HEK293 (cell line): ENCODE measurements around the gene DHRS11.
A peak's percentile ranks its signal among the peaks of the same experiment; 100 is the strongest.

Experiments
- CTCF ChIA-PET: fragments of 350-600 bp; formaldehyde crosslinking; extraction: SDS; loops from one replicate; lab custom pipeline; 2021; ENCODE audit warnings: antibody characterized with exemption; lab: Yijun Ruan, JAX
- POLR2A ChIA-PET: fragments of 300-600 bp; formaldehyde crosslinking; extraction: SDS; loops from one replicate; lab custom pipeline; 2020; ENCODE audit warnings: antibody characterized with exemption, inconsistent platforms; lab: Yijun Ruan, JAX
- H3K27ac ChIP-seq: fragments of 200-500 bp; sonication (Bioruptor generic); 2 replicates; pipeline ENCODE4 v1.5.1; 2014; ENCODE audit warnings: low read depth, low read length, control low read depth, inconsistent platforms; ENCODE audit errors: extremely low read depth
- H3K36me3 ChIP-seq, 2 experiments: fragments of 200-500 bp in 1 of 2; sonication (Bioruptor generic) in 1 of 2; 1 replicate in 1 of 2; 2 replicates in 1 of 2; pipeline ENCODE4 v1.5.1; 2014 to 2017; ENCODE audit warnings: inconsistent platforms in 2 of 2, low read length in 2 of 2; ENCODE audit not compliant: control insufficient read depth in 2 of 2, insufficient read depth in 1 of 2
- H3K4me1 ChIP-seq: fragments of 200-500 bp; sonication (Bioruptor generic); 2 replicates; pipeline ENCODE4 v1.5.1; 2014; ENCODE audit warnings: mild to moderate bottlenecking, low read length, inconsistent platforms; ENCODE audit not compliant: control insufficient read depth, insufficient read depth
- H3K4me3 ChIP-seq: 2 replicates; pipeline ENCODE4 v1.5.1; 2011; ENCODE audit warnings: low read depth, mild to moderate bottlenecking, control low read depth, low read length, moderate library complexity
- H3K9me3 ChIP-seq: fragments of 200-500 bp; sonication (Bioruptor generic); 2 replicates; pipeline ENCODE4 v1.5.1; 2014; ENCODE audit warnings: low read depth, low read length, inconsistent platforms; ENCODE audit not compliant: control insufficient read depth, insufficient read depth
- GLI2 ChIP-seq: fragments of 450-650 bp; formaldehyde crosslinking; IDR thresholded peaks from 2 replicates; pipeline ENCODE4; 2017; ENCODE audit warnings: missing biosample characterization, missing genetic modification characterization, low read depth, borderline replicate concordance
- KLF8 ChIP-seq: fragments of 450-650 bp; formaldehyde crosslinking; IDR thresholded peaks from 2 replicates; pipeline ENCODE4 v1.5.1; 2016; ENCODE audit warnings: missing biosample characterization, missing genetic modification characterization
- SP2 ChIP-seq: fragments of 450-650 bp; formaldehyde crosslinking; IDR thresholded peaks from 2 replicates; pipeline ENCODE4 v1.5.1; 2016; ENCODE audit warnings: missing biosample characterization, missing genetic modification characterization
- ZFHX2 ChIP-seq: fragments of 450-650 bp; formaldehyde crosslinking; conservative IDR thresholded peaks from 2 replicates; pipeline ENCODE4 v1.5.1; 2016; ENCODE audit warnings: missing biosample characterization, missing genetic modification characterization
- ZNF155 ChIP-seq: fragments of 450-650 bp; formaldehyde crosslinking; IDR thresholded peaks from 2 replicates; pipeline ENCODE4 v1.5.1; 2016; ENCODE audit warnings: missing biosample characterization, missing genetic modification characterization
- ZNF391 ChIP-seq: fragments of 450-650 bp; formaldehyde crosslinking; IDR thresholded peaks from 2 replicates; pipeline ENCODE4 v1.5.1; 2016; ENCODE audit warnings: low read depth, missing biosample characterization, missing genetic modification characterization, borderline replicate concordance
- ZNF423 ChIP-seq: fragments of 450-650 bp; formaldehyde crosslinking; IDR thresholded peaks from 2 replicates; pipeline ENCODE4 v1.5.1; 2016; ENCODE audit warnings: missing biosample characterization, missing genetic modification characterization
- ZNF501 ChIP-seq: fragments of 450-650 bp; formaldehyde crosslinking; IDR thresholded peaks from 2 replicates; pipeline ENCODE4 v1.5.1; 2016; ENCODE audit warnings: missing biosample characterization, missing genetic modification characterization
- ZNF792 ChIP-seq: fragments of 450-650 bp; formaldehyde crosslinking; IDR thresholded peaks from 2 replicates; pipeline ENCODE4 v1.5.1; 2016; ENCODE audit warnings: missing biosample characterization, missing genetic modification characterization
- ZXDB ChIP-seq: fragments of 450-650 bp; formaldehyde crosslinking; IDR thresholded peaks from 2 replicates; pipeline ENCODE4 v1.5.1; 2016; ENCODE audit warnings: missing biosample characterization, missing genetic modification characterization
- TF ChIP-seq, protein P1 (sequence below): fragments of 450-650 bp; formaldehyde crosslinking; IDR thresholded peaks from 2 replicates; pipeline ENCODE4 v1.5.1; 2017; ENCODE audit warnings: missing biosample characterization, missing genetic modification characterization
- TF ChIP-seq, protein P2 (sequence below): fragments of 450-650 bp; formaldehyde crosslinking; IDR thresholded peaks from 2 replicates; pipeline ENCODE4 v1.5.1; 2016; ENCODE audit warnings: missing biosample characterization, missing genetic modification characterization
- TF ChIP-seq, protein P3 (sequence below): fragments of 450-650 bp; formaldehyde crosslinking; IDR thresholded peaks from 2 replicates; pipeline ENCODE4 v1.5.1; 2016; ENCODE audit warnings: missing biosample characterization, missing genetic modification characterization
- TF ChIP-seq, protein P4 (sequence below): fragments of 450-650 bp; formaldehyde crosslinking; IDR thresholded peaks from 2 replicates; pipeline ENCODE4 v1.5.1; 2016; ENCODE audit warnings: missing biosample characterization, missing genetic modification characterization
- TF ChIP-seq, protein P5 (sequence below): fragments of 450-650 bp; formaldehyde crosslinking; IDR thresholded peaks from 2 replicates; pipeline ENCODE4 v1.5.1; 2016; ENCODE audit warnings: missing biosample characterization, missing genetic modification characterization

The DHRS11 gene

DNA sequence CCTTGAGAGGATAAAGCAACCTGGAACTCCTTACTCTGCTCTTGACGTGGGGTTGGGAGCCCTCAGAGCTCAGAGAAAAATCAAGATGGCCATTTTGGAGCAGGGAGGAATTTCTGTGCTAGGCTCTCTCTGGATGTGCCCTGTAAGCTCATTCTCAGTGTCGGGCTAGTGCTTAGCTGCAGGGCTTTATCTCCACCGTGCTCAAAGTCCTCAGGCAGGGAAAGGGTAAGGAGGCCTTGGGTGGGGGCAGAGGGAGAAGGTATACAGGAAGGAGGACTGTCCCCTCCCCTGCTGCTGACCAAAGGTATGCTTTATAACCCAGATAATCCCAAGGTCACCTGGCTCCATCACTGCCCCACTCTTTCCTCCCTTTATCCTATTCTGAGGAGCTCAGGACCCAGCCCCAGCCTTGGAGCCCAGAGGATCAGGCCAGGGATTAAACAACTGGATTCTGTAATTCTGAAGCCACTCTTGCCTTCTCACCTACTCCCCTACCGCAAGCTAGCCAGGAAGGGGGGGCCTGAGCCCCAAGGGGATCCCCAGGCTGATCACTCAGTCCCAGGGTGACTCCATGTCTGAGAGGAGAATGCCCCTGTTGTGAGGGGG, 1.1 kb downstream of the DHRS11 start (continued):
- TF ChIP-seq, protein P1, sequence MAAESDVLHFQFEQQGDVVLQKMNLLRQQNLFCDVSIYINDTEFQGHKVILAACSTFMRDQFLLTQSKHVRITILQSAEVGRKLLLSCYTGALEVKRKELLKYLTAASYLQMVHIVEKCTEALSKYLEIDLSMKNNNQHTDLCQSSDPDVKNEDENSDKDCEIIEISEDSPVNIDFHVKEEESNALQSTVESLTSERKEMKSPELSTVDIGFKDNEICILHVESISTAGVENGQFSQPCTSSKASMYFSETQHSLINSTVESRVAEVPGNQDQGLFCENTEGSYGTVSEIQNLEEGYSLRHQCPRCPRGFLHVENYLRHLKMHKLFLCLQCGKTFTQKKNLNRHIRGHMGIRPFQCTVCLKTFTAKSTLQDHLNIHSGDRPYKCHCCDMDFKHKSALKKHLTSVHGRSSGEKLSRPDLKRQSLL (tag by site-specific recombination): no peak
- TF ChIP-seq ZNF423 (tag by site-specific recombination): no peak
- no peak for TF ChIP-seq ZNF391
- no peak for TF ChIP-seq ZNF501 (tag by site-specific recombination)
- no peak for TF ChIP-seq GLI2 (tag by site-specific recombination)

DNA sequence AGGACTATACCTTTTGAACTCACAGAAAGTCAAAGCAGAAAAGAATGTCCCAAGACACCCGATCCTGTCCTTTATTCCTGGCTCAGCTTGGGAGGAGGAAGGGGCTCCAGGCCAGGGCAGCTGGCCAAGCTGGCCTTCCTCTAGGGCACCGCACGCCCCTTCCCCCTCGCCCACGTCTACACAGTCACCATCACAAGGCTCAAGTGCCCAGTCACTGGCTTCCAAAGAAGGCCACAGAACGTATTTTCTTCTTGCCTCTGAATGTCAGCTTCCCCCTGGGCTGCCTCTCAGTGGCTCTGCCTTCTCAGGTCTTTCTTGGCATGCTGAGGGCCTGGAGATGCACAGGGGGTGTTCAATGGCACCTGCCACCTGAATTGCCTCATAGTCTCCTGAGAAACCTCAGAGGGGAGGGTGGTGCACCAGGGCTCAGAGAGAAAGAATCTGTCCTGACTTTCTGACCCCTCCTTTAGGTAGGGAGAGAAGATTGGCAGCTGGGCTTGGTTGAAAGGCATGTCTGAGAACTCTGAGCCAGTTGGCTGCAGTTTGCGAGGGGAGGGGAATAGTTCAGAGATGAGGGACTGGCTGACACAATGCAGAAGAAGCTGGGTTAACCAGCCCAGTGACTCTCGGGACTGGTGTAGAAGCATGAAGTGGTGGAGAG, 2.1 kb downstream of the DHRS11 start:
- peaks cover 1 to 70% of the 10 kb centered on the region in 2 experiments for H3K36me3 ChIP-seq
- no peak overlapping the region for H3K27ac ChIP-seq
- peaks cover 10% of the 10 kb centered on the region; the same call in 1 of the 2 replicates for H3K4me1 ChIP-seq
- no peaks in the 10 kb centered on the region for H3K9me3 ChIP-seq
- no peak overlapping the region for H3K4me3 ChIP-seq
- ChIA-PET POLR2A (interaction anchor here (0.6 to 3.4 kb wide), 5 partner anchors 8 to 60 kb away, joined by 3 to 70 read pairs (median 8); partner anchors contain the start of genes GGNBP2, MRM1 and MYO19), CTCF (interaction anchor here (1.1 to 3.0 kb wide), 2 partner anchors 8 to 13 kb away, joined by 6 to 32 read pairs; partner anchors contain the start of gene MRM1)
- TF ChIP-seq ZFHX2 (tag by site-specific recombination) (0 out of 2 replicates have a peak, but pooled peaks have one; percentile 22), SP2 (tag by site-specific recombination) (0 out of 2 replicates have a peak, but pooled peaks have one; percentile 18)
- TF ChIP-seq, protein P2, sequence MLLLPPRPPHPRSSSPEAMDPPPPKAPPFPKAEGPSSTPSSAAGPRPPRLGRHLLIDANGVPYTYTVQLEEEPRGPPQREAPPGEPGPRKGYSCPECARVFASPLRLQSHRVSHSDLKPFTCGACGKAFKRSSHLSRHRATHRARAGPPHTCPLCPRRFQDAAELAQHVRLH (tag by site-specific recombination): no peak
- TF ChIP-seq, protein P3, sequence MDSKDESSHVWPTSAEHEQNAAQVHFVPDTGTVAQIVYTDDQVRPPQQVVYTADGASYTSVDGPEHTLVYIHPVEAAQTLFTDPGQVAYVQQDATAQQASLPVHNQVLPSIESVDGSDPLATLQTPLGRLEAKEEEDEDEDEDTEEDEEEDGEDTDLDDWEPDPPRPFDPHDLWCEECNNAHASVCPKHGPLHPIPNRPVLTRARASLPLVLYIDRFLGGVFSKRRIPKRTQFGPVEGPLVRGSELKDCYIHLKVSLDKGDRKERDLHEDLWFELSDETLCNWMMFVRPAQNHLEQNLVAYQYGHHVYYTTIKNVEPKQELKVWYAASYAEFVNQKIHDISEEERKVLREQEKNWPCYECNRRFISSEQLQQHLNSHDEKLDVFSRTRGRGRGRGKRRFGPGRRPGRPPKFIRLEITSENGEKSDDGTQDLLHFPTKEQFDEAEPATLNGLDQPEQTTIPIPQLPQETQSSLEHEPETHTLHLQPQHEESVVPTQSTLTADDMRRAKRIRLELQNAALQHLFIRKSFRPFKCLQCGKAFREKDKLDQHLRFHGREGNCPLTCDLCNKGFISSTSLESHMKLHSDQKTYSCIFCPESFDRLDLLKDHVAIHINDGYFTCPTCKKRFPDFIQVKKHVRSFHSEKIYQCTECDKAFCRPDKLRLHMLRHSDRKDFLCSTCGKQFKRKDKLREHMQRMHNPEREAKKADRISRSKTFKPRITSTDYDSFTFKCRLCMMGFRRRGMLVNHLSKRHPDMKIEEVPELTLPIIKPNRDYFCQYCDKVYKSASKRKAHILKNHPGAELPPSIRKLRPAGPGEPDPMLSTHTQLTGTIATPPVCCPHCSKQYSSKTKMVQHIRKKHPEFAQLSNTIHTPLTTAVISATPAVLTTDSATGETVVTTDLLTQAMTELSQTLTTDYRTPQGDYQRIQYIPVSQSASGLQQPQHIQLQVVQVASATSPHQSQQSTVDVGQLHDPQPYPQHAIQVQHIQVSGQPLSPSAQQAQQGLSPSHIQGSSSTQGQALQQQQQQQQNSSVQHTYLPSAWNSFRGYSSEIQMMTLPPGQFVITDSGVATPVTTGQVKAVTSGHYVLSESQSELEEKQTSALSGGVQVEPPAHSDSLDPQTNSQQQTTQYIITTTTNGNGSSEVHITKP (tag by site-specific recombination): 0 out of 2 replicates have a peak, but pooled peaks have one; percentile 10

DNA sequence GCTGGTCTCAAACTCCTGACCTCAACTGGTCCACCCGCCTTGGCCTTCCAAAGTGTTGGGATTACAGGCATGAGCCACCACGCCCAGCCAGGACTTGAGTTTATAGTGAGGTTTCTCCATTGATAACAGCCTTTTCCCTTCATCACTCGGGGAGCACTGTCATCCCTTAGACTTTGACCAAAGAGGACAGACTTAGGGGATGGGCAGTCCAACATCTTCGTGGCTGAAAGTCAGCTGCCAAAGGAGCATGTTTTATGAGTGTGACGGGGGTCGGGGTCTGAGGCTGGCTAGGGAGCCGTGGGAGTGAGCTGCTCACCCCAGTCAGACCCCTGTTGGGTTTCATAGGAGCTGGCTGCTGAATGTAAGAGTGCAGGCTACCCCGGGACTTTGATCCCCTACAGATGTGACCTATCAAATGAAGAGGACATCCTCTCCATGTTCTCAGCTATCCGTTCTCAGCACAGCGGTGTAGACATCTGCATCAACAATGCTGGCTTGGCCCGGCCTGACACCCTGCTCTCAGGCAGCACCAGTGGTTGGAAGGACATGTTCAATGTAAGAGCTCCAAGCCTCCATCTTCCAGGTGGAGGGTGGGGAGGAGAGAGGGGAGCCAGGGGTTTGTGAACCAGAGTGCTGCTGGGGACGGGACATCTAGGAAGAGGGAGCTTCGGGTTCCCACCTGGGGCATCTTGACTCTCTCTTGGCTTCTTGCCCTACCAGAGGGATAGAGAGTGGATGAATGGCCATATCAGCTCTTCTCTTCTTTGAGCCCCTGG, 3.1 kb downstream of the DHRS11 start:
- Histone ChIP-seq H3K4me1 (peaks cover 10% of the 10 kb centered on the region; the same call in 1 of the 2 replicates), H3K36me3 (peaks cover 0 to 71% of the 10 kb centered on the region in 2 experiments; a peak in 2 of 3 replicates), H3K27ac (no peak overlapping the region), H3K4me3 (no peak overlapping the region), H3K9me3 (no peaks in the 10 kb centered on the region)
- CTCF ChIA-PET: interaction anchor here (0.7 to 1.1 kb wide), 4 partner anchors 8 to 727 kb away, joined by 3 to 7 read pairs (median 4); no protein-coding TSS in a partner anchor
- POLR2A ChIA-PET: interaction anchor here (0.7 to 1.4 kb wide), 3 partner anchors 8 to 49 kb away, joined by 3 to 6 read pairs (median 3); no protein-coding TSS in a partner anchor
- TF ChIP-seq ZXDB (tag by site-specific recombination) (no peak), ZNF155 (tag by site-specific recombination) (no peak), KLF8 (tag by site-specific recombination) (no peak), ZNF792 (tag by site-specific recombination) (no peak)
- TF ChIP-seq, protein P4, sequence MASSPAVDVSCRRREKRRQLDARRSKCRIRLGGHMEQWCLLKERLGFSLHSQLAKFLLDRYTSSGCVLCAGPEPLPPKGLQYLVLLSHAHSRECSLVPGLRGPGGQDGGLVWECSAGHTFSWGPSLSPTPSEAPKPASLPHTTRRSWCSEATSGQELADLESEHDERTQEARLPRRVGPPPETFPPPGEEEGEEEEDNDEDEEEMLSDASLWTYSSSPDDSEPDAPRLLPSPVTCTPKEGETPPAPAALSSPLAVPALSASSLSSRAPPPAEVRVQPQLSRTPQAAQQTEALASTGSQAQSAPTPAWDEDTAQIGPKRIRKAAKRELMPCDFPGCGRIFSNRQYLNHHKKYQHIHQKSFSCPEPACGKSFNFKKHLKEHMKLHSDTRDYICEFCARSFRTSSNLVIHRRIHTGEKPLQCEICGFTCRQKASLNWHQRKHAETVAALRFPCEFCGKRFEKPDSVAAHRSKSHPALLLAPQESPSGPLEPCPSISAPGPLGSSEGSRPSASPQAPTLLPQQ (tag by site-specific recombination): no peak
- TF ChIP-seq, protein P5, sequence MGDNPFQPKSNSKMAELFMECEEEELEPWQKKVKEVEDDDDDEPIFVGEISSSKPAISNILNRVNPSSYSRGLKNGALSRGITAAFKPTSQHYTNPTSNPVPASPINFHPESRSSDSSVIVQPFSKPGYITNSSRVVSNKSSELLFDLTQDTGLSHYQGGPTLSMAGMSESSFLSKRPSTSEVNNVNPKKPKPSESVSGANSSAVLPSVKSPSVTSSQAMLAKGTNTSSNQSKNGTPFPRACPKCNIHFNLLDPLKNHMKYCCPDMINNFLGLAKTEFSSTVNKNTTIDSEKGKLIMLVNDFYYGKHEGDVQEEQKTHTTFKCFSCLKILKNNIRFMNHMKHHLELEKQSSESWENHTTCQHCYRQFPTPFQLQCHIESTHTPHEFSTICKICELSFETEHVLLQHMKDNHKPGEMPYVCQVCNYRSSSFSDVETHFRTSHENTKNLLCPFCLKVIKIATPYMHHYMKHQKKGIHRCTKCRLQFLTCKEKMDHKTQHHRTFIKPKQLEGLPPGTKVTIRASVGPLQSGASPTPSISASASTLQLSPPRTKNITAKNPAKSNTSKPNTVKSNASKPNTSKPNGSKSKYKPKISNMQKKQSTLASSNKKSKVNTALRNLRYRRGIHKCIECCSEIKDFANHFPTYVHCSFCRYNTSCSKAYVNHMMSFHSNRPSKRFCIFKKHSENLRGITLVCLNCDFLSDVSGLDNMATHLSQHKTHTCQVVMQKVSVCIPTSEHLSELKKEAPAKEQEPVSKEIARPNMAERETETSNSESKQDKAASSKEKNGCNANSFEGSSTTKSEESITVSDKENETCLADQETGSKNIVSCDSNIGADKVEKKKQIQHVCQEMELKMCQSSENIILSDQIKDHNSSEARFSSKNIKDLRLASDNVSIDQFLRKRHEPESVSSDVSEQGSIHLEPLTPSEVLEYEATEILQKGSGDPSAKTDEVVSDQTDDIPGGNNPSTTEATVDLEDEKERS (tag by site-specific recombination): no peak
